LNCaP clone FGC (cell line): ENCODE data around the gene RTL1.

Experiments used
- DNase-seq: peaks from one replicate; pipeline ENCODE4 v3.0.0-alpha.2; 2011; ENCODE audit warnings: low read depth
- H3K4me3 ChIP-seq: 2 replicates; pipeline ENCODE4 v1.5.1; 2011; ENCODE audit warnings: mild to moderate bottlenecking, low read depth, low read length, control low read depth
- TF ChIP-seq, protein P1 (sequence below): IDR thresholded peaks from 2 replicates; pipeline ENCODE4 v1.5.1; 2012; ENCODE audit warnings: mild to moderate bottlenecking; ENCODE audit not compliant: control insufficient read depth, insufficient read depth; ENCODE audit errors: extremely low read depth

Gene RTL1

DNA sequence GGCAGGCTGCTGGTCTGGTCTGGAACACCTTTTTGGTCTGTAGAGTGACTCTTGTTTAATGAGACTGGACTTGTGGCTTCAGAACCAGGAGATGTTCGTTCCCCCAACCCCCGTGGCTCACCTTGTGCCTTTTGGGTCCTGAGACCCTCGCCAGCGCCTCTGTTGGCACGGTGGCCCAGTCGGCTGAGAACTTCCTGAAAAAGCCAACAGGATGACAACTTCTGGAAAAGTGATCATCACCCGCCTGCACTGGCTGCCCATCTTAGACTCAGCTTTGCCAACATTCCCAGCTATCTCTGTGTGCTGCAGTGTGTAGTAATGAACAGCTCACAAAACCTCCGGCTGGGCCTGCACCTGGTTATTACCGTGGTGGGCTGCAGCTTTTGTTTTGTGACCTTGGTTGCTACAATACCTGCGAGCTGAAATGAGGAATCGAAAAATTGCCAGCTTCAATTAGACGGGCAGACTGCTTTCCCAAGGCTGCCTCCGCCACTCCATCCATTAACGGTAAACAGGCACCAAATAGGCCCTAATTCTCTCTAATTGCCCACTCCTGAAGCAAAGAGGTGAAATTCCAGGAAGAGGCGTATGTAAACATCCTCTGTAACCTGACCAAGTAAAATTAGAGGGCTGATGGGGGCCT, 61.6 kb downstream of the RTL1 start:
- TF ChIP-seq, protein P1, sequence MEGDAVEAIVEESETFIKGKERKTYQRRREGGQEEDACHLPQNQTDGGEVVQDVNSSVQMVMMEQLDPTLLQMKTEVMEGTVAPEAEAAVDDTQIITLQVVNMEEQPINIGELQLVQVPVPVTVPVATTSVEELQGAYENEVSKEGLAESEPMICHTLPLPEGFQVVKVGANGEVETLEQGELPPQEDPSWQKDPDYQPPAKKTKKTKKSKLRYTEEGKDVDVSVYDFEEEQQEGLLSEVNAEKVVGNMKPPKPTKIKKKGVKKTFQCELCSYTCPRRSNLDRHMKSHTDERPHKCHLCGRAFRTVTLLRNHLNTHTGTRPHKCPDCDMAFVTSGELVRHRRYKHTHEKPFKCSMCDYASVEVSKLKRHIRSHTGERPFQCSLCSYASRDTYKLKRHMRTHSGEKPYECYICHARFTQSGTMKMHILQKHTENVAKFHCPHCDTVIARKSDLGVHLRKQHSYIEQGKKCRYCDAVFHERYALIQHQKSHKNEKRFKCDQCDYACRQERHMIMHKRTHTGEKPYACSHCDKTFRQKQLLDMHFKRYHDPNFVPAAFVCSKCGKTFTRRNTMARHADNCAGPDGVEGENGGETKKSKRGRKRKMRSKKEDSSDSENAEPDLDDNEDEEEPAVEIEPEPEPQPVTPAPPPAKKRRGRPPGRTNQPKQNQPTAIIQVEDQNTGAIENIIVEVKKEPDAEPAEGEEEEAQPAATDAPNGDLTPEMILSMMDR: no peak
- DNase-seq: no peak
- no peak overlapping the region for H3K4me3 ChIP-seq

DNA sequence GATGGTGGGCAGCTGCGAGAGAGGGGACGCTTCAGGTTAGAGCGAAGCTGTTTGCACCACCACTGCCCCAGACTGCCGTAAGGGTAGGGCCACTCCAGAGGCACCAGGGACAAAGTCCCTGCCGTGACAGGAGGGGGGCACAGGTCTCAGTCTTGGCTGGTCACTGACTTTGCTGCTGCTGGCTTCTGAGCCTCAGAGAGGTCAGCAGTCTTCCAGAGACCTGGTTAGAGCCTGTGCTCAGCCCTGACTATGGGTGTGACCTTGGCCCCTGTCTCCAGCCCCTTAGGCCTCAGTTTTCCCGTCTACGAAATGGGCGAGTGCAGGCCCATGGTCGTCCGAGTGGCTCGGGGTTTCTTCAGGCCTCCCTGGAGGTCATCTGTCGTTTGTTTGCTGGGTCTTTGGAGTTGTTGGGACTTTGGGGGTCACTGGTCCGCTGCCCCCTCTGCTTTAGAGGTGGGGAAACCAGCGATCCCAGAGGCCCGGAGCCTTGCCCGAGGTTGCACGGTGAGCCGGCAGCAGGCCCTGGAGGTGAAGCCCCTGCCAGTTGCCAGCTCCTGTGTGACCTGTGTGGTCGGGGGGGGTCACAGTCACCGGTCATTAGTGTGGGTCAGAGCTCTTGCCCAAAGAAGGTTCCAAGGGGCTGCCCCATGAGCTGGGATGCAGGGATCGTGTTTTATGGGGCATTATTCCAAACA, 62.3 kb downstream of the RTL1 start:
- H3K4me3 ChIP-seq: no peak overlapping the region
- TF ChIP-seq, protein P1: no peak
- DNase-seq: no peak

DNA sequence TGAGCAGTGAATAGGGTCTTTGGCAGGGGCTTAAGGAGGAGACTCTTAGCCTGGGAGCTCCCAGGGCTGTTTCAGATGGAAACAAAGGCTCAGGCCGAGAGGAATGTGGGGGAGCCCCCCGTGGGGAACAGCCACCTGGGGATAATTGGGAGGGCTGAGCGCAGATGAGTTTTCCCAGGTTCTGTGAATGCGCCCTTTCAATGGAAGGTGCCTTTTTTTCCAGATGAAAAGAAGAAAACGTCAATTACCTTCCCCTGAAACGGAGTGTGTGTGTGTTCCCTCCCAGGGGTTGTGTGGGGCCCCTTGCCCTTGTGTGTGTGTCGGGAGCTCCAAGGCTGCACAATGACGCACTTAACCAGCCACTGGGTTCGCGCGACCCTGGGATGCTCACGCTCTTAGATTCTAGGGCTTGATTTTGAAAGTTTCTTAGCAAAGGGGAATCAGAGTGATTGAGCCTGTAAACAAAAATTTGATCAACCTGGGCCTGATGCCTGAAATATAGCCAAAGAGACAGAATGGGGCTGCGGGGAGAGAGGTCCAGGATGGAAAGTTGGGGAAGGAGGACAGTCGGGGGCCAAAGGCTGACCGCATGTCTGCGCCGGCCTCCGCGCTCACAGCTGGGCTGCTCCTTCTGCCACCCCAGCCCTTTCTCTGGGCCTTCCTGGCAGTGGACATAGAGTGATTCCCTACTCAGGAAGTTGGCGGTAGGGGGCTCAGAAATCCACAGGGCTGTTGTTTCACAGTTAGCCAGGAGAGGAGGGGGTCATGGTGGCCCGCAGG, 63.0 kb downstream of the RTL1 start:
- DNase-seq: no peak
- TF ChIP-seq, protein P1: no peak
- no peak overlapping the region for H3K4me3 ChIP-seq

DNA sequence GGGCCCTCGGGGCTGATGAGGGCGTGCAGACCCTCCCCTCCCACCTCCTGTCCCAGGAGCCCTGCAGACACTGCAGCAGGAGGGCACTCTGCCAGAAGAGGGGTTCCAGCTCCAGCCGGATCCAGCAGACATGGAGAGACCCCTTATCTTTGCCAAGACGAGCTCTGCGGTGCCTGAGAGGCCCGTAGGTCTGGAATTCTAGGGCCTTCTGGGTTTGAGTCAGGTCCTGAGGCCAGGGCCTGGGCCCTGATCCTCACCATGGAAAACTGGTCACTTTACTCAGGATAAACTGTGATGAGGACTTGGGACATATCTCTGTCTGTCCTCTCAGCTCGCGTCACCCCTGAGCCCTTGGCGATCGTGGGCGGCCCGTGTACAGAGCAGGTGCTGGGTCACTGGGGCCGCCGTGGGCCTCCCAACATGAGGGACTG, 63.8 kb downstream of the RTL1 start:
- H3K4me3 ChIP-seq: no peak overlapping the region
- TF ChIP-seq, protein P1: no peak
- DNase-seq: no peak

DNA sequence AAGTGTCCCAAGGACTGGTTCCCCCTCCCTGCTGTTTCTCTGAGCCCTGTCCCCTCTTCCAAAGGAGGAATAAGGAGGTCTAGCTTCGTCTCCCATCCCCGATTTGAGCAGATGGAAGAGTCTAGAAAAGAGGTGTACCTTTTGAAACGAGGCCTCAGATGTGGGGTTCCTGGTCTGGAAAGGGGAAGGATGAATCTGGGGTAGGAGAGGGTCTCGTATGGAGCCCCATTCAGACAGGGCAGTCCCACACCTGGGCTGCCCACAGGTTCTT, 64.3 kb downstream of the RTL1 start:
- no peak overlapping the region for H3K4me3 ChIP-seq
- TF ChIP-seq, protein P1: no peak
- no peak for DNase-seq

DNA sequence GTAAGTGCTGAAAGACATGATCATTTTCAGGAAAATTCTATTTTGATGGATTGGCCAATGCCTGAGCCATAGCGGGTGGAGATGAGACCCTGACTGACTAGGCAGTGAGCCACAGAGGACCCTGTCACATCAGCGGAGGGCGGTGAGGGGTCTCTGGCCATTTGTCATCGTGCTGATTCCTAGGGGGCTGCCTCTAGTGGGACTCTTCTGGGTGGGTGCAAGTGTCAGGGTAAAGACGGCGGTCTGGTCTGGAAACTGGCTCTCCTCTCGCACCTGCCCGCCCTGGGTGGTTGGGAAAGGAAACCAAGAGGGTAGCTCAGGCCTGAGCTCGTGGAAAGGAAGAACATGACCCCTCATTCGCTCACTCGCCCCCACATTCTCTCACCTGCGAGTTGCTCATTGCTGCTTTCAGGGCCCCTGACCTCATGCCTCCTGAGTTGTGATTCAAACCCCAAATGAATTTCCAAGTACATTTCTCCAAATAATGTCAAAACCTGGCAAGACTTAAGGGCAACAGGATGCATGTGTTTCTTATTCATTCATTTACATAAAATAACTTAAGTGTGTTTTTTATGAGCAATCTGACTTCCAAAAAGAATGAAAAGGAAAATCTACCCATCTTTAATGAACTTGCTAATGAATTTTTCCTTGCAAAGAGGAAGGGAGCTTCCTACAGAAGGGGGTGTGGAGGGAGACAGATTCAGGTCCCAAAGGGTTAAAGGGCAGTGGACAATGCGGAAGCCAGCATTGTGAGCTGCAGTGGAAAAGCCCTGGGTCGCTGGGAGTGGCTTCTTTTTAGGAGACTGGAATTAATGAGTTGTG, 64.8 kb downstream of the RTL1 start:
- no peak for DNase-seq
- no peak overlapping the region for H3K4me3 ChIP-seq
- TF ChIP-seq, protein P1: no peak
